Epithelial cell of esophagus (primary cell): ENCODE measurements around the gene UNC45A.

Experiments
- DNase-seq: peaks from one replicate; pipeline ENCODE4 v3.0.0; 2010; ENCODE audit warnings: low read depth
- H3K4me3 ChIP-seq: 2 replicates; pipeline ENCODE4 v1.5.1; 2011; ENCODE audit warnings: mild to moderate bottlenecking, low read length, control low read depth
- TF ChIP-seq, protein P1 (sequence below): IDR thresholded peaks from 2 replicates; pipeline ENCODE4 v1.5.1; 2011; ENCODE audit warnings: low read depth, mild to moderate bottlenecking, low read length, control low read depth, inconsistent platforms; ENCODE audit not compliant: insufficient read depth; ENCODE audit errors: missing control alignments

UNC45A gene

DNA sequence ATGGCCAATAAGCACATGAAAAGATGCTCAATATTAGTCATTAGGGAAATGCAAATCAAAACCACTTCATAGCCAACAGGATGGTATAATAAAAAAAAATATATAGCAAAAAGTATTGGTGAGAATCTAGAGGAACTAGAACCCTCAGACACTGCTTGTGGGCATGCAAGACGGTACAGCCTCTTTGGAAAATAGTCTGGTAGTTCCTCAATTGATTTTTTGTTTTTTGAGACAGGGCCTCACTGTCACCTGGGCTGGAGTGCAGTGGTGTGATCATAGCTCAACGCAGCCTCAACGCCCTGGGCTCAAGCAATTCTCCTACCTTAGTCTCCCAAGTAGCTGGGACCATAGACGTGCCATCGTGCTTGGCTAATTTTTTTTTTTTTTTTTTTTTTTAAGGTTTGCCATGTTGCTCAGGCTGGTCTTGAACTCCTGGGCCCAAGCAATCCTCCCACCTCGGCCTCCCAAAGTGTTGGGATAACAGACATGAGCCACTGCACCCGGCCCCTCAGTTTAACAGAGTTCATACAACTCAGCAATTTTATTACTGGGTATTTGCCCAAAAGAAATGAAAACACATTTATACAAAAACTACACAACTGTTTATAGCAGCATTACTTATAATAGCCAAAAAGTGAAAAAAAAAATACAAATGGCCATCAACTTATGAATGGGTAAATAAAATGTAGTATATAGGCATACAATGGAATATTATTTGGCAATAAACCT, 54.1 kb downstream of the UNC45A start:
- DNase-seq, result no peak
- TF ChIP-seq, protein P1, sequence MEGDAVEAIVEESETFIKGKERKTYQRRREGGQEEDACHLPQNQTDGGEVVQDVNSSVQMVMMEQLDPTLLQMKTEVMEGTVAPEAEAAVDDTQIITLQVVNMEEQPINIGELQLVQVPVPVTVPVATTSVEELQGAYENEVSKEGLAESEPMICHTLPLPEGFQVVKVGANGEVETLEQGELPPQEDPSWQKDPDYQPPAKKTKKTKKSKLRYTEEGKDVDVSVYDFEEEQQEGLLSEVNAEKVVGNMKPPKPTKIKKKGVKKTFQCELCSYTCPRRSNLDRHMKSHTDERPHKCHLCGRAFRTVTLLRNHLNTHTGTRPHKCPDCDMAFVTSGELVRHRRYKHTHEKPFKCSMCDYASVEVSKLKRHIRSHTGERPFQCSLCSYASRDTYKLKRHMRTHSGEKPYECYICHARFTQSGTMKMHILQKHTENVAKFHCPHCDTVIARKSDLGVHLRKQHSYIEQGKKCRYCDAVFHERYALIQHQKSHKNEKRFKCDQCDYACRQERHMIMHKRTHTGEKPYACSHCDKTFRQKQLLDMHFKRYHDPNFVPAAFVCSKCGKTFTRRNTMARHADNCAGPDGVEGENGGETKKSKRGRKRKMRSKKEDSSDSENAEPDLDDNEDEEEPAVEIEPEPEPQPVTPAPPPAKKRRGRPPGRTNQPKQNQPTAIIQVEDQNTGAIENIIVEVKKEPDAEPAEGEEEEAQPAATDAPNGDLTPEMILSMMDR, result no peak
- H3K4me3 ChIP-seq, result no peak overlapping the region

DNA sequence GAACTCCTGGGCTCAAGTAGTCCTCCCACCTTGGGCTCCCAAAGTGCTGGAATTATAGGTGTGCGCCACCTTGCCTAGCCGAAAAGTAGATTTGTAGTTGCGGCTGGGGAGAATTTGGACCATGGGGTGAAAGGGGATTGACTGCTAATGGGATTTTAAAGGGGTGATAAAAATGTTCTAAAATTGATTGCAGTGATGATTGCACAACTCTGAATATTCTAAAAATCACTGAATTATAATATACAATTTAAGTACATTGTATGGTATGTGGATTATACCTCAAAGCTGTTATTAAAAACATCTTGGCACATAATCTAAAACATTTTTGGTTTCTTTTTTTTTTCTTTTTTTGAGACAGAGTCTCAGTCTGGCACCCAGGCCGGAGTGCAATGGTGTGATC, 55.4 kb downstream of the UNC45A start:
- no peak overlapping the region for H3K4me3 ChIP-seq
- no peak for DNase-seq
- TF ChIP-seq, protein P1, result no peak

DNA sequence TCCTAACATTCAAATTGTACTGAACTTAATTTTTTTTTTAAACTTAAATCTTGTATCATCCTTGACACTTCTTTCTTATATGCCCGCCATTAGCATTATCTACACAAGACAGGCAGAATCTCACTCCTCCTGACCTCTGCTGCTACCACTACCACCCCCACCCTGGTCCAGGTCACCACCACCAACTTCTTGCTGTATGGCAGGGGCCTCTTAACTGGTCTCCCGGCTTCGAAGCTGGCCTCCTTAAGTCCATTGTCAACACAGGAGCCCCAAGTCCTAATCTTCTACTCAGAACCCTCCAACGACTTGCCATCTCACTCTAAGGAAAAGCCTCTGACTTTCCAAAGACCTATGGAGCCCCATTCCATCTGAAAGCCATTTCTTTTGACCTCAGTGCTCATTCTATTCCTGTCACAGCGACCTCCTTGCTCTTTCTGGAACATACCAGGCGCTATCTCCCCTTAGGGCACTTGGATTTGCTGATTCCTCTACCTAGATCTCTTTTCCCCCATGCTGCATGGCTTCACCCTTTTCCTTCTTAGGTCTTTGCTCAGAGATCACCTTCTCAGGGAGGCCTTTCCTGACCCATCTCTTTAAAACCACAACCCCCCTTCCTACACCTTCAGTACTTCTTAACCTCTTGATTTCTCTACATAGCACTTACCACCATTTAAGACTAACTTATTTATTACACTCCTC, 56.7 kb downstream of the UNC45A start:
- TF ChIP-seq, protein P1, result no peak
- DNase-seq, result no peak
- H3K4me3 ChIP-seq, result no peak overlapping the region

DNA sequence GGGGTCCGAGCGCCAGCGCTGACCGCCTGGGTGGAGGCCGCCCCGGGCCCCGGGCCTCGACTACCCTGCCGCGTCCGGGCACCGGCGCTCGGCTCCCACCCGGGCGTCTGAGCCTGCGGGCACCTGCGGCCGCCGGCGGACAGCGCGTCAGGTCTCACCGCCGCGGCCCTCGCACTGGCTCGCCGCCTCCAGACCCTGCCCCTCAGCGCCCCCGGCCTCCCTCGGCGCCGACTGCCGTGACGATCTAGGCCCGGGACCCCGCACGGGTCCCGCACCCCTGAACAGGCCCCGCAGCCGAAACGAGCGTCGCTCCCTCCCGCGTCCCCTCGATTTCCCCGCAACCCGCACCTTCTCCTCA, 59.0 kb downstream of the UNC45A start:
- DNase-seq, result peak; percentile 15
- TF ChIP-seq, protein P1, result no peak
- peak overlapping the region; percentile 91 for H3K4me3 ChIP-seq

DNA sequence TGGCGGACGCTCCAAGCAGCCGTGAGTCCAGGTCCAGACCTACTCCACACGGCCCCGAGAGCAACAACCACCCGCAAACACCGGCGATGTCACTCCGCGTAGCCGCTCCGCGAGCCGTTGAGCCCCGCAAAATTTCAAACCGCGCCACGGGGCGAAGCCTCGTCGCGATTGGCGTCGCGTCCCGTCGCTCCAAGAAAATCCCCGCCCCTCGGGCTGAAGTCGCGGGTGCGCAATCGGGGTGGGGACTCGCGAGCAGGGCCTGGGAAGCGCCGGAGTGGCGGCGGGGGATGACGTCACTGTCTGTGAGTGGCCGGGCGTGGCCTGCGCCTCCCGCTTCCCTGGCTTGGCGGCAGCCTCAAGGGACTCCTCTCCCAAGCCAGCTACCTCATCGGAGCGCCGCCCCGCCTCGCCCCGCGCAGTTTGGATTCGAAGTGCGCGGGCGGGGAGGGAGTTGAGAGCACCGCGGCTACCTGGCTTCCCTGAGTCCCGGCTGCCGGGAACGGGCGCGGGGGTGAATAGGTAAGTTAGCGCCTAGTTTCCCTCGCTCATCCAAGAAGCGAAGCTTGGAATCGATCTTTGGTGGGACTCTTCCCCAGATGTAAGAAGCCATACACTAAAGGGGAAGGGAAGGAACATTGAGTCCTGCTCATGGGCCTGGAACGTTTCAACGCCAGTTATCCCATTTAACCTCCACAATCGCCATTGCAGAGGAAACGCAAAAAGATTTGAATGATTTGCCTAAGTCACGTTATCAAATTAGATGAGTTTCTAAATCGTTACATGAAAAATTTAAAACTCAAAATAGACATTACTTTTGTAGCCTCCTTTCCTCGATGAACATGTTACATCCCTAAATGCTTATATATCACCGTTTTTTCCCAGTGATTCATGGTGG, 59.6 kb downstream of the UNC45A start, which contains the start of gene PRC1:
TSS of gene PRC1 (minus strand) at position 119 of the 895 bp plus-strand sequence. CDS start at position 1, 118 bp downstream.
- TF ChIP-seq, protein P1, result no peak
- H3K4me3 ChIP-seq, result peak within 1 kb of the TSS; percentile 91
- DNase-seq, result peak; percentile 100

DNA sequence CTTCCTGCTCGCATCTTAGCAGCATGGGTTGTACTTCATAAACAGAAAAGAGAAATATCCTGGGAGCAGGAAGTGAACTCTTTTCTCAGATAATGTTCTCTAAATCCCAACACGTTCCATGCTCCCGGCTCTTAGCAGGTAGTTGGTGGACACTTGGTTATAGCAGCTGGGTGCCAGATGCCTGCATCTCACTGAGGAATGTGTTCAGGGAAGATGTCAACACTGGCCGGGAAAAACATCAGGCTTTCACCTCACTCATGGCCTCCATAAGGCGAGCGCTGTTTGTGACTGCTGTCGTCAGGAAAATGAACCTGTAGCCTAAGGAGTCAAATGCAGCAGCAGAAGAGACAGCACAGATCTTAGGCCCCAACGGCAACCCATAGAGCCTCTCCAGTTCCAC, 63.7 kb downstream of the UNC45A start:
- DNase-seq, result no peak
- TF ChIP-seq, protein P1, result no peak
- no peak overlapping the region for H3K4me3 ChIP-seq
